GM19025 (cell line): Measurements from ENCODE around the gene CARMIL1.
"Not testable (repeated sequence)": the region's sequence is repeated elsewhere in the genome, so short reads cannot be mapped to it uniquely, and the experiment has no call there.

Source experiments
- ATAC-seq: cut with Tn5 transposase; IDR thresholded peaks from one replicate; pipeline ENCODE4 v1.9.1; 2021; ENCODE audit warnings: mild to moderate bottlenecking, low read depth, moderate library complexity; ENCODE audit not compliant: unreplicated experiment

The CARMIL1 gene

GRCh38 chr6:25275436-25275835 lies 3.7 kb upstream of the CARMIL1 start:
- ATAC-seq = no peak

- ATAC-seq = no peak
These were observed 1.8 kb upstream of the CARMIL1 start for GRCh38 chr6:25277386-25277785.

- ATAC-seq = no peak
These were observed 1.3 kb upstream of the CARMIL1 start for GRCh38 chr6:25277857-25278256.

GRCh38 chr6:25278261-25278913 lies 787 bp upstream of the CARMIL1 start:
- ATAC-seq = peak; percentile 11

- no peak for ATAC-seq
These were observed 672 bp downstream of the CARMIL1 start for GRCh38 chr6:25279748-25280343.

GRCh38 chr6:25280344-25281074 lies 1.3 kb downstream of the CARMIL1 start:
- ATAC-seq = no peak

- no peak for ATAC-seq
These were observed 7.7 kb downstream of the CARMIL1 start for GRCh38 chr6:25286891-25287290.

- ATAC-seq = no peak
These were observed 8.8 kb downstream of the CARMIL1 start for GRCh38 chr6:25287941-25288340.

GRCh38 chr6:25288518-25288917 lies 9.3 kb downstream of the CARMIL1 start:
- no peak for ATAC-seq

- ATAC-seq = no peak
These were observed 11.3 kb downstream of the CARMIL1 start for GRCh38 chr6:25290306-25291060.

GRCh38 chr6:25292384-25292783 lies 13.2 kb downstream of the CARMIL1 start:
- no peak for ATAC-seq

GRCh38 chr6:25295651-25296050 lies 16.5 kb downstream of the CARMIL1 start:
- ATAC-seq = no peak

GRCh38 chr6:25296217-25296905 lies 17.2 kb downstream of the CARMIL1 start:
- ATAC-seq = no peak

- no peak for ATAC-seq
These were observed 17.9 kb downstream of the CARMIL1 start for GRCh38 chr6:25297039-25297441.

GRCh38 chr6:25297823-25298522 lies 18.8 kb downstream of the CARMIL1 start:
- no peak for ATAC-seq

GRCh38 chr6:25298523-25298865 lies 19.3 kb downstream of the CARMIL1 start:
- ATAC-seq = not testable (repeated sequence)

GRCh38 chr6:25301362-25301761 lies 22.2 kb downstream of the CARMIL1 start:
- no peak for ATAC-seq

- no peak for ATAC-seq
These were observed 23.0 kb downstream of the CARMIL1 start for GRCh38 chr6:25302151-25302550.

- ATAC-seq = no peak
These were observed 23.5 kb downstream of the CARMIL1 start for GRCh38 chr6:25302677-25303128.

GRCh38 chr6:25303254-25303653 lies 24.1 kb downstream of the CARMIL1 start:
- ATAC-seq = no peak
